Liver (tissue), 9 donors: Measurements from ENCODE around the gene ZDHHC14. TPM values are rescaled to one million over a fixed set of nuclear protein-coding genes. Genes with fewer than 3 reads are reported as not detected.
A peak's percentile ranks its signal among the peaks of the same experiment; 100 is the strongest.

Experiments
- DNase-seq: peaks from one replicate; pipeline ENCODE4 v3.0.0-alpha.2; 2017; ENCODE audit warnings: low spot score
- H3K27ac ChIP-seq, 2 donors: one replicate each; pipeline ENCODE4 v1.7.0; 2013; ENCODE audit warnings: inconsistent platforms in 2 of 2, low read length in 2 of 2, control low read depth in 1 of 2, low read depth in 1 of 2, mild to moderate bottlenecking in 1 of 2
- H3K27me3 ChIP-seq, 4 donors: one replicate each; pipeline versions ENCODE4 v1.6.1 to v1.7.0; 2013; ENCODE audit warnings: low read length in 3 of 4, inconsistent platforms in 1 of 4, mild to moderate bottlenecking in 1 of 4, moderate library complexity in 1 of 4; ENCODE audit not compliant: control insufficient read depth in 4 of 4, insufficient read depth in 4 of 4
- H3K36me3 ChIP-seq, 4 donors: one replicate each; pipeline versions ENCODE4 v1.6.1 to v1.7.0; 2013; ENCODE audit warnings: low read length in 3 of 4, mild to moderate bottlenecking in 3 of 4, low read depth in 1 of 4, moderate library complexity in 1 of 4; ENCODE audit not compliant: control insufficient read depth in 4 of 4, insufficient read depth in 3 of 4
- H3K4me1 ChIP-seq, 4 donors: one replicate each; pipeline versions ENCODE4 v1.6.1 to v1.7.0; 2013; ENCODE audit warnings: low read length in 3 of 4, mild to moderate bottlenecking in 3 of 4, moderate library complexity in 1 of 4; ENCODE audit not compliant: control insufficient read depth in 4 of 4, insufficient read depth in 4 of 4
- H3K4me3 ChIP-seq, 3 donors: one replicate each; pipeline versions ENCODE4 v1.6.1 to v1.7.0; 2013; ENCODE audit warnings: low read length in 3 of 3, control low read depth in 1 of 3, low read depth in 1 of 3, mild to moderate bottlenecking in 1 of 3
- H3K9ac ChIP-seq, 2 donors: one replicate each; pipeline ENCODE4 v1.7.0; 2013; ENCODE audit warnings: low read length in 2 of 2, mild to moderate bottlenecking in 2 of 2, moderate library complexity in 2 of 2, control low read depth in 1 of 2, low read depth in 1 of 2
- H3K9me3 ChIP-seq, 4 donors: one replicate each; pipeline versions ENCODE4 v1.6.1 to v1.7.0; 2013; ENCODE audit warnings: low read length in 3 of 4; ENCODE audit not compliant: control insufficient read depth in 4 of 4
- EGR1 ChIP-seq, 2 donors: IDR thresholded peaks; 2 replicates each; pipeline ENCODE4 v1.6.1; 2016 to 2018; ENCODE audit warnings: antibody characterized with exemption in 2 of 2, low read depth in 2 of 2
- FOXA1 ChIP-seq: IDR thresholded peaks from 2 replicates; pipeline ENCODE4 v1.6.1; 2016; ENCODE audit warnings: antibody characterized with exemption
- FOXA2 ChIP-seq: IDR thresholded peaks from 2 replicates; pipeline ENCODE4 v1.6.1; 2016; ENCODE audit warnings: antibody characterized with exemption
- GABPA ChIP-seq, 2 donors: IDR thresholded peaks in 1 of 2; conservative IDR thresholded peaks in 1 of 2; 2 replicates each; pipeline ENCODE4 v1.6.1; 2016; ENCODE audit warnings: antibody characterized with exemption in 2 of 2, mild to moderate bottlenecking in 1 of 2, moderate library complexity in 1 of 2
- HNF4A ChIP-seq, 2 donors: conservative IDR thresholded peaks; 2 replicates each; pipeline ENCODE4 v1.6.1; 2016; ENCODE audit warnings: antibody characterized with exemption in 2 of 2, mild to moderate bottlenecking in 2 of 2
- HNF4G ChIP-seq: IDR thresholded peaks from 2 replicates; pipeline ENCODE4 v1.6.1; 2016; ENCODE audit warnings: antibody characterized with exemption
- RAD21 ChIP-seq, 2 donors: IDR thresholded peaks; 2 replicates each; pipeline ENCODE4 v1.6.1; 2016; ENCODE audit warnings: antibody characterized with exemption in 2 of 2, mild to moderate bottlenecking in 2 of 2
- RXRA ChIP-seq, 2 donors: IDR thresholded peaks; 2 replicates each; pipeline ENCODE4 v1.6.1; 2017 to 2018; ENCODE audit warnings: antibody characterized with exemption in 2 of 2, mild to moderate bottlenecking in 1 of 2
- SP1 ChIP-seq: IDR thresholded peaks from 2 replicates; pipeline ENCODE4 v1.6.1; 2018; ENCODE audit warnings: antibody characterized with exemption, mild to moderate bottlenecking
- TAF1 ChIP-seq: conservative IDR thresholded peaks from 2 replicates; pipeline ENCODE4 v1.6.1; 2016; ENCODE audit warnings: antibody characterized with exemption, mild to moderate bottlenecking
- WGBS: extraction: QIAGEN DNeasy Blood & Tissue Kit; methylation state at CpG from one replicate; pipeline ENCODE4 v1.1.7; 2013; 5-methylcytosine and 5-hydroxymethylcytosine counted together
- polyA plus RNA-seq, 2 donors: library from polyadenylated mRNA; stranded (reverse) in 1 of 2; unstranded in 1 of 2; fragments of 200-250 nt in 1 of 2; fragments of >200 nt in 1 of 2; fragmentation: Nextera tagmentation in 1 of 2; extraction: Ambion mirVana in 1 of 2; gene quantifications; one replicate each; pipeline versions ENCODE4 v1.2.1 to v1.2.3, GENCODE V29; 2013 to 2015
- total RNA-seq, 2 donors: library from RNA; depleted of rRNA; stranded (reverse); fragments of >200 nt; gene quantifications; one replicate each; pipeline ENCODE4 v1.2.3, GENCODE V29; 2014
- TF ChIP-seq, protein P1 (sequence below): IDR thresholded peaks from 2 replicates; pipeline ENCODE4 v1.6.1; 2016; ENCODE audit warnings: antibody characterized with exemption
- donor health status: healthy.
- donor health status: healthy.
- donor health status: healthy.
- donor health status: healthy.
- donor health status: healthy.

Gene ZDHHC14
- total and polyA plus RNA-seq, 4 donors, result 4.4 to 11.7 (median 8.4) TPM

DNA sequence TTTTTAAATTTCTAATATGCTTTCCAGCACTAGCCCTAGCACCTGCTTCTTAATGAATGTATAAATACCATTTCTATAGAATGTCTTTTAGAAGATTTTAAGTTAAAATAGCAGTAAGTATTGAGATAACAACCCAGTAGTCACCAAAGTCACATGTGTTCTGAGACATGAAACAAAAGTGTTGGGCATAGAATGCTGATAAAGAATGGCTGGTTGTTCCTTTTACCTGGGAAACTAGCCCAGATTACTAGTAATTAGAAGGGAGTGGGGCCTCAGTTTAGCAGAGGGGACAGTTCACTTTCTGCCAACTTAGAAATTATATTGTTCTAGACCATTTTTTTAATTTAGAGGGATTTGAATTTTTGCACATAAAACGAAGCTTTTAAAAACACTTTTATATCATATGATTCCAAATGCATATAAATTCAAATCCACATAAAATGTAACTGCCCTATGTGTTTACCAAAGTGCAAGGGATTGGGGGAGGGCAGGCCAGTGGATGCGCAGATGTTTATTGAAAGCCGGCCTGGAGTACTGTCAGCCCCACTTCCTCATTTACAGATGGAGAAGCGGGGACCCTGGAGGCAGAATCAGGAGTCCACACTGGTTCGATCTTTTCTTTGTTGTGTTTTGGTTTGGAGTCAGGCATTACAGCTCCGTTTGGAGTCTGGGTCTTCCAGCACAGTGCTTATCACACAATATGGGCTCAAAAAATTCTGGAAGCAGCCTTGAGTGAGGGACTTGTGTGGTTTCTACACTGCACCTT, 139.8 kb downstream of the ZDHHC14 start (continued):
- no peak for TF ChIP-seq SP1

DNA sequence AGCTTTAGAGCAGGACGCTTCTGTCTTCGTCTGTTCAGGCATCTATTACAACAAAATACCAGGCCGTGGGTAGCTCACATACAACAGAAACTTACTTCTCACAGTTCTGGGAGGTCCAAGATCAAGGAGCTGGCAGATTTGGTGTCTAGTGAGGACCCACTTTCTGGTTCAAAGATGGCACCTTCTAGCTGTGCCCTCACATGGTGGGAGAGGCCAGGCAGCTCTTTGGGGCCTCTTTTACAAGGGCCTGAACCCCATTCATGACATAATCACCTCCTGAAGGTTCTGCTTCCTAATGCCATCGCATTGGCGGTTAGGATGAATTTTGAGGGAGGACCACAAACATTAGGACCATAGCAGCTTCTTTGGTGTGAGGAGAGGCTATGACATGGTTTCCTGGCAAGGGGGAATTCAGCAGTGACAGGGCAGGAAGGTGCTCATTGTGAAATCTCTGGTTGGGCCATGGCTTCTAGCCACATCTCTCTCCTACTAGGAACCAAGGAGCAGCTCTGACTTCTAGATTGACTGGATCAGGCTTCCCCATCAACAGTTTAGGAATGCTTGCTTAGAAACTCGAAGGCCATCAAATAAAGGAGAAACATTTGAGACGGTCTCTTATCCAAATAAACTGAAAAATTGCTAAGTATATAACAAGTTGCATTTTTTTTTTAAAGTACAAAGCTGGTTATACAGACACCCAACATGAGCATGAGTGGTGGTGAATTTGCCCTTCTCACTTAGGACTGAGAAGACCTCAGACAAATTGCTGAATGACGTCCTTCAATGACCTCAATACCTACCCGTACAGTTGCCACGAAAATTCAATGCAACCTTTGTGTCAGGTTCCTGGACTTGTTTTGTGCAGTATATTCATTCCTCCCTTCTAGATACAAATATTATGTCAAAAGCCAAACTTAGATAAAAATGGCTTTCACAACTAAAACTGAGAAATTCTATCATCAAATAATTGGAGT, 140.7 kb downstream of the ZDHHC14 start:
- Histone ChIP-seq H3K9ac (no peak overlapping the region), H3K4me1 (peaks cover 4 to 32% (median 18%) of the 10 kb centered on the region in 4 donors), H3K4me3 (no peak overlapping the region), H3K36me3 (no peaks in the 10 kb centered on the region), H3K27me3 (no peaks in the 10 kb centered on the region), H3K27ac (peak overlapping the region; percentile 31 to 51), H3K9me3 (no peaks in the 10 kb centered on the region)
- WGBS, result 92% methylated on average over 10 of the region's 10 CpGs
- peak in 1 of 2 donors; percentile 45 for TF ChIP-seq RAD21 (IDR thresholded peaks at IDR 0.05)
- TF ChIP-seq EGR1 (IDR thresholded peaks at IDR 0.05; ENCODE audit: low read depth in 2 of 2), result no peak
- TF ChIP-seq HNF4A (conservative IDR thresholded peaks at IDR 0.05), result peak; percentile 26 to 33
- TF ChIP-seq, protein P1, sequence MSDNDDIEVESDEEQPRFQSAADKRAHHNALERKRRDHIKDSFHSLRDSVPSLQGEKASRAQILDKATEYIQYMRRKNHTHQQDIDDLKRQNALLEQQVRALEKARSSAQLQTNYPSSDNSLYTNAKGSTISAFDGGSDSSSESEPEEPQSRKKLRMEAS, result no peak
- peak in 1 of 2 donors; percentile 31 for TF ChIP-seq RXRA (IDR thresholded peaks at IDR 0.05)
- DNase-seq, result no peak

DNA sequence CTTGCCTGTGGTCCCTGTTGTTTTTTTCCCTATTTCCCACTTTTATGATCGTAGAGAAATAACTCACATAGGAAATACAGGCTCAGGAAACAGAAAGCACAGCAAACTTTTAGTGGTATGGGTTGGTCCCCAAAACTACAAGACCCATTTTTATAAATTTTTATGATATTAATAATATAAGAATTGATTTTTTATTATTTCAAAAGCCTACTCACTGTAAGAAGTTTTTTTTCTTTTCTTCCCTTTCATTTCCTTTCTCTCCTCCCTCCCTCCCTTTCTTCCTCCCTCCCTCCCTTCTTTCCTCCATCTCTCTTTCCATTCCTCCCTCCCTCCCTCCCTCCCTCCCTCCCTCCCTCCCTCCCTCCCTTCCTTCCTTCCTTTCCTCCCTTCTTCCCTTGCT, 141.5 kb downstream of the ZDHHC14 start:
- no peak overlapping the region for H3K27ac ChIP-seq
- no peak overlapping the region for H3K9ac ChIP-seq
- H3K4me1 ChIP-seq, result peaks cover 3 to 33% (median 25%) of the 10 kb centered on the region in 4 donors
- no peak overlapping the region for H3K4me3 ChIP-seq
- no peak for DNase-seq
- no peaks in the 10 kb centered on the region for H3K27me3 ChIP-seq
- TF ChIP-seq EGR1 (IDR thresholded peaks at IDR 0.05; ENCODE audit: low read depth in 2 of 2) (no peak), GABPA (IDR thresholded peaks at IDR 0.05 in 1 of 2, conservative IDR thresholded peaks at IDR 0.05 in 1 of 2) (no peak), HNF4G (no peak), FOXA2 (no peak)
- H3K36me3 ChIP-seq, result no peaks in the 10 kb centered on the region
- 96% methylated on average over 1 of the region's 1 CpG for WGBS
- no peaks in the 10 kb centered on the region for H3K9me3 ChIP-seq

DNA sequence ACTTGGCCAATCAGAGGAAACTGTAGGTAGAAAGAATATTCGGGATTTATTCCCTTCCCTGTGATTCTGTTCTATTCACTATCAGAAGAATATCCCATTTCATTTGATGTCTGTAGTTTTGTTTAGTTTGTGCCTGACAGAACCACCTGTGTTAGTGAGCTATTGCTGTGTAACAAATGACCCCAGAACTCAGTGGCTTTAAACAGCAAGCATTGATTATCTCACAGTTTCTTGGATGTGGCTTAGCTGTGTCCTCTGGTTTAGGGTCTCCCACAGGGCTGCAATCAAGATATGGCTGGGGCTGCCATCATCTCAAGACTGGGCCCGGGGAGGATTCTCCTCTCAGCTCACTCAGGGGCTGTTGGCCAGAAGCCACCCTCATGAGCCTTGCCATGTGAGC, 143.7 kb downstream of the ZDHHC14 start:
- Histone ChIP-seq H3K27ac (no peak overlapping the region), H3K9me3 (no peaks in the 10 kb centered on the region), H3K9ac (no peak overlapping the region), H3K36me3 (no peaks in the 10 kb centered on the region), H3K27me3 (no peaks in the 10 kb centered on the region), H3K4me3 (no peak overlapping the region), H3K4me1 (peaks cover 4 to 40% (median 29%) of the 10 kb centered on the region in 4 donors)
- DNase-seq, result no peak
- 97% methylated on average over 2 of the region's 2 CpGs for WGBS
- TF ChIP-seq GABPA (IDR thresholded peaks at IDR 0.05 in 1 of 2, conservative IDR thresholded peaks at IDR 0.05 in 1 of 2) (no peak), TAF1 (no peak), HNF4A (conservative IDR thresholded peaks at IDR 0.05) (no peak), FOXA1 (no peak)
